GM10248 (cell line): ENCODE data around the gene ISCU.
A peak's percentile ranks its signal among the peaks of the same experiment; 100 is the strongest.

Source experiments
- CTCF ChIA-PET: fragments of 300-600 bp; sonication (Branson Sonifier 250); formaldehyde crosslinking; extraction: SDS; loops from one replicate; lab custom pipeline; 2021; ENCODE audit warnings: antibody characterized with exemption; lab: Yijun Ruan, JAX
- POLR2A ChIA-PET: fragments of 350-650 bp; sonication (Branson Sonifier 250); formaldehyde crosslinking; extraction: SDS; loops from one replicate; lab custom pipeline; 2020; ENCODE audit warnings: antibody characterized with exemption; lab: Yijun Ruan, JAX
- DNase-seq: peaks from one replicate; pipeline ENCODE4 v3.0.0; 2012; ENCODE audit errors: extremely low spot score
- TF ChIP-seq, protein P1 (sequence below): IDR thresholded peaks from 2 replicates; pipeline ENCODE4 v1.5.1; 2012; ENCODE audit warnings: mild to moderate bottlenecking, low read depth; ENCODE audit errors: extremely low read depth, missing control alignments, control extremely low read depth

ISCU gene

DNA sequence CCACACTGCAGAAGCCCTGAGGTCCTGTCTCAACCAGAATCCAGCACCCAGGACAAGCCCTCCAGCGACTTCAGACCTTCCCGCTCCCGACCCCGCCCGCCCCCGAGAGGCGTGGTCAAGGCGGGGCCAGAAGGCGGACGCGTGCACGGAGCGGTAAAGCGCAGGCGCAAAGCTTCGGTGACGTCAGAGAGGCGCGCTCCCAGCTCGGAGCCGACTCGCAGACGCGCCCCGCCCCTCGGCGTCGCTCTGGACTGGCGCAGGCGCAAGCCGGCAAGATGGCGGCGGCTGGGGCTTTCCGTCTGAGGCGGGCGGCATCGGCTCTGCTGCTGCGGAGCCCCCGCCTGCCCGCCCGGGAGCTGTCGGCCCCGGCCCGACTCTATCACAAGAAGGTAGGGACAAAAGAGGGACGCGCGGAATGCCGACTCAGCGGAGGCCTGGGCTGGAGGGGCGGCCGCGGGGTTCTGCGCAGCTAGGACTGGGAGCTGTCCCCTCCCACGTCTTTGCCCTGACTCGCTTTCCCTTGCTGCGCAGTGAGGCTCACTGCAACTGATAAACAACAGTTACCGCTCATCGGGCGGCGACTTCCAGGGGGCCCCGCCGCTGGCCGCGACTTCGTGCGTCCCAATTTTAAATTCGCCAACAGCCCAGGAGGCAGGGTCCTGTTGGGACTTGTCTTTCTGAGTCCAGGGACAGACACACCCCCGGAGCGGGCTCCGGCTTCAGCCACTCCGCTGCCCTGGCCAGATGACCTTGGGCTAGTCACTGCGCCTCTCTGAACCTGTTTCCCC is at the start of gene ISCU:
Gene ISCU (plus strand): TSS at position 249 of the 788 bp plus-strand sequence. CDS start 27 bp downstream, at position 276.
- CTCF ChIA-PET: interaction anchor here (0.9 to 22.9 kb wide), 11 partner anchors 9 to 388 kb away, joined by 3 to 543 read pairs (median 4); no protein-coding TSS in a partner anchor
- POLR2A ChIA-PET: interaction anchor here (0.6 to 1.1 kb wide), 5 partner anchors 13 to 73 kb away, joined by 3 read pairs; no protein-coding TSS in a partner anchor

DNA sequence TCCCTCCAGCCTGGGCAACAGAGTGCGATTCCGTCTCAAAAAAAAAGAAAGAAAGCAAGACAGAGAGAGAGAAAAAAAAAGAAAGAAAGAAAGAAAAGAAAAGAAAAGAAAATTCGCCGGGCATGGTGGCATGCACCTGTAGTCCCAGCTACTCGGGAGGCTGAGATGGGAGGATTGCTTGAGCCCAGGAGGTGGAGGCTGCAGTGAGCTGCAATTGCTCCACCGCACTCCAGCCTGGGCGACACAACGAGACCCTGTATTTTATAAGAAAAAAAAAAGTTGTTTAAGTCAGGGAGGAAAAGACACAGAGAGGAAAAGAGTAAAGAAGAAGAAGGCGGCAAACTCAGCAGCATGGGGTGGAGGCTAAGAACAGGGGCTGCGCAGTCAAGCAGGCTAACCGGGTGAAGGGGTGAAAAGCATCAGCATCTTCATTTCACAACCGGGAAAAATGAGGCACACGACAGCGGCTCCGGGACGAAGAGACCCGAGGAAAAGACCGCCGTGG is 47.9 kb upstream of the ISCU start:
- CTCF ChIA-PET: interaction anchor here (0.9 kb wide), 1 partner anchor 57 kb away, joined by 3 read pairs; no protein-coding TSS in a partner anchor
- TF ChIP-seq, protein P1, sequence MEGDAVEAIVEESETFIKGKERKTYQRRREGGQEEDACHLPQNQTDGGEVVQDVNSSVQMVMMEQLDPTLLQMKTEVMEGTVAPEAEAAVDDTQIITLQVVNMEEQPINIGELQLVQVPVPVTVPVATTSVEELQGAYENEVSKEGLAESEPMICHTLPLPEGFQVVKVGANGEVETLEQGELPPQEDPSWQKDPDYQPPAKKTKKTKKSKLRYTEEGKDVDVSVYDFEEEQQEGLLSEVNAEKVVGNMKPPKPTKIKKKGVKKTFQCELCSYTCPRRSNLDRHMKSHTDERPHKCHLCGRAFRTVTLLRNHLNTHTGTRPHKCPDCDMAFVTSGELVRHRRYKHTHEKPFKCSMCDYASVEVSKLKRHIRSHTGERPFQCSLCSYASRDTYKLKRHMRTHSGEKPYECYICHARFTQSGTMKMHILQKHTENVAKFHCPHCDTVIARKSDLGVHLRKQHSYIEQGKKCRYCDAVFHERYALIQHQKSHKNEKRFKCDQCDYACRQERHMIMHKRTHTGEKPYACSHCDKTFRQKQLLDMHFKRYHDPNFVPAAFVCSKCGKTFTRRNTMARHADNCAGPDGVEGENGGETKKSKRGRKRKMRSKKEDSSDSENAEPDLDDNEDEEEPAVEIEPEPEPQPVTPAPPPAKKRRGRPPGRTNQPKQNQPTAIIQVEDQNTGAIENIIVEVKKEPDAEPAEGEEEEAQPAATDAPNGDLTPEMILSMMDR: no peak
- no peak for DNase-seq
- POLR2A ChIA-PET: no interaction called here

More for the DNA sequence above, at the start of gene ISCU:
- peak; percentile 98 for DNase-seq
- TF ChIP-seq, protein P1: no peak

DNA sequence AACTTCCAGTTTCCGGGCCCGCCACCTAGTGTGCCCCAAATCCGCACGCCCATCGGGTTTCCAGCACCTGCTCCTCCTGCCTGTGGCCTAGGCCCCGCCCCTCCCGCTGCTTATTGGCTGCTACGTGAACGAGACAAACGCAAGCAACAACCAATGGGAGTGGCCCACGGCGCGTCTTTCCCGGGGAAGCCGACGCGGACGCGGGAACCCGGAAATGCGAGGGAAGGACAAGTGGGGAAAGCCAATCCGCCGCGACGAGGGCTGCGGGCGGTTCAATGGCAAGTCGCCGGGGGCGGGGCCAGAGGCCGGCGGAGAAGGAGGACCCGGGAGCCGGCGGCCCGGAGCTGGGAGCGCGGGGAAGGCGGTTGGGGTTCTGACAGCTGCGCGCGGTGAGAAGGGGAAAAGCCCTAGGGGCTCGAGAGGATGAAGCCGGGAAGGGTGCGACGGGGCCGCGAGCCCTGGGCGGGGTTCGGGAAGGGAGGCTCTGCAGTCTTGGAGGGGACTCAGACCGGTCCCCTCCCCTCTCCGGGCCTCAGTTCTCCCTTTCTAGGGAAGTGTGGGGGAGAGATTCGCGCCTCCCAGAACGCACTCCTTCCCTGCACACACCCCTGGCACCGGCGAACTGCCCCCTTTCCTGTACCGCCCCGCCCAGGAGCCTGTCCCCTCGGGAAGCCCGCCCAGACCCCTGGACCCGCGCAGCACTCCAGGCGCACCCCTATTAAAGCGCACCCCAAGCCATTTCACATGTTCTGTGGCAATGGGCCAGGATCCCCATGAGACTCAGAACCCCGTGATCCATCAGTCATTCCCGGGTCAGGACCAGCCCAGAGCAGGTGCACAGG is 47.2 kb upstream of the ISCU start, which contains the start of gene FICD:
Gene FICD (plus strand): TSS at position 305 of the 842 bp plus-strand sequence. CDS start 1,696 bp downstream, outside the sequence.
- POLR2A ChIA-PET: no interaction called here
- TF ChIP-seq, protein P1: no peak
- DNase-seq: peak; percentile 96
- CTCF ChIA-PET: interaction anchor here (1.4 kb wide), 1 partner anchor 19 kb away, joined by 5 read pairs; no protein-coding TSS in a partner anchor

DNA sequence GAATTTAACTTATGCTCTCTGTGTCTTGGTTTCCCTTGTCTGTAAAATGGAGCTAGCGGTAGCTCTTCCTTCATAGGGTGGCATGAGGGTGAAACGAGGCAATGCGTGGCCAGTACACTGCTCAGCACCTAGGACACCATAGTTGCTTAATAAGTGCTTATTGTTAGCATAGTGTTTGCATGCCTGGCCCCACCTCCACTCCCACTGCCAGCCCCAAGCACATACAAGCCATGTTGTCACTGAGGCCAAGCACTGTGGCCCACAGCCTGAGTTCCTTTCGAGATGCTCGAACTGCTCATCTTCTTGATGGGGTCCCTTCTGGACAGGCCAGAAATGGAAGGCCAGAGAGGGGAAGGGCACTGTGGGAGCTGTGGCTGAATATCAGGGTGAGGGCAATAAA is 46.5 kb upstream of the ISCU start:
- TF ChIP-seq, protein P1: no peak
- DNase-seq: no peak
- ChIA-PET POLR2A (no interaction called here), CTCF (interaction anchor here (1.4 kb wide), 1 partner anchor 20 kb away, joined by 5 read pairs; no protein-coding TSS in a partner anchor)

DNA sequence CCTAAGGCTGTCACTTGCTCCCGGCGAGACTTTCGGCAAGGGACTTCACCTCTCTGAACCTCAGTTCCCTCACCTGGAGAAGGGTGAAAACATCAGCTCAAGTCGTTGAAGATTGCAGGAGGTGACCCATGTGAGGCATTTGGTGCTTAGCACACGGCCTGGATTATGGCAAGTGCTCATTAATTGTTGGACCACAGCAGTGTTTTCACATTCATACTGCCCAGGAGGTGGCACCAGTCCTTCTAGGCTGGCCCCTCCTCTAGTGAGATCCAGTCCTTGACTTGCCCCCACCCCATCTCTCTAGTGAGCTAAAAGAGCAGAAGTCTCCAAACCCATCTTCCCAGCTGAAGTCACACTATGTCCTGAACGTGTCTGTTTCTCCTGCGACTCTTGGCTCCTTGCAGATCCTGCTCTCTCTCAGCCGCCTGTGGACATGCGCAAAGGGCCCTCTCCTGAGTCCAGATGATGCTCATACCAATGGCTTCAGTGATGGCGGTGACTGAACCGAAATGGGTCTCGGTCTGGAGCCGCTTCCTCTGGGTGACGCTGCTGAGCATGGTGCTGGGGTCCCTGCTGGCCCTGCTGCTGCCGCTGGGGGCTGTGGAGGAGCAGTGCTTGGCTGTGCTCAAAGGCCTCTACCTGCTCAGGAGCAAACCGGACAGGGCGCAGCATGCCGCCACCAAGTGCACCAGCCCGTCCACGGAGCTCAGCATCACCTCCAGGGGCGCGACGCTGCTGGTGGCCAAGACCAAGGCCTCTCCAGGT is 45.7 kb upstream of the ISCU start:
- DNase-seq: no peak
- POLR2A ChIA-PET: no interaction called here
- TF ChIP-seq, protein P1: no peak
- CTCF ChIA-PET: interaction anchor here (1.4 to 1.5 kb wide), 2 partner anchors 21 to 101 kb away, joined by 4 to 5 read pairs; no protein-coding TSS in a partner anchor
